ENCODE data around the gene SLC7A8.

SLC7A8 gene

DNA sequence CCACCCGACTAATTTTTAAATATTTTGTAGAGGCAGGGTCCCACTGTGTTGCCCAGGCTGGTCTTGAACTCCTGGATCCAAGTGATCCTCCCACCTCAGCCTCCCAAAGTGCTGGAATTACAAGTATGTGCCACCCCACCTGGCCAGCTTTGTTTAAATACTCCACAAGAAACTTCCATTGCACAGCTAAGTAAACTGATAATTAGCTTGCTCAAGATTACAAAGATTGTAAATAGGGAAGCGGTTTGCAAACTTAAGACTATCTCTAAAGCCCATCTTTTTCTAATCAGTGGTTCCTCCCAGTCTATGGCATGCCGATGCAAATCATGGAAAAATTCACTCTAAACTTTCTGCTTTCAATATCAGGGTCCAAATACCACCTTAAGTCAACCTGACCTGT is 9.7 kb downstream of the SLC7A8 start:
- TF ChIP-seq, protein P1, sequence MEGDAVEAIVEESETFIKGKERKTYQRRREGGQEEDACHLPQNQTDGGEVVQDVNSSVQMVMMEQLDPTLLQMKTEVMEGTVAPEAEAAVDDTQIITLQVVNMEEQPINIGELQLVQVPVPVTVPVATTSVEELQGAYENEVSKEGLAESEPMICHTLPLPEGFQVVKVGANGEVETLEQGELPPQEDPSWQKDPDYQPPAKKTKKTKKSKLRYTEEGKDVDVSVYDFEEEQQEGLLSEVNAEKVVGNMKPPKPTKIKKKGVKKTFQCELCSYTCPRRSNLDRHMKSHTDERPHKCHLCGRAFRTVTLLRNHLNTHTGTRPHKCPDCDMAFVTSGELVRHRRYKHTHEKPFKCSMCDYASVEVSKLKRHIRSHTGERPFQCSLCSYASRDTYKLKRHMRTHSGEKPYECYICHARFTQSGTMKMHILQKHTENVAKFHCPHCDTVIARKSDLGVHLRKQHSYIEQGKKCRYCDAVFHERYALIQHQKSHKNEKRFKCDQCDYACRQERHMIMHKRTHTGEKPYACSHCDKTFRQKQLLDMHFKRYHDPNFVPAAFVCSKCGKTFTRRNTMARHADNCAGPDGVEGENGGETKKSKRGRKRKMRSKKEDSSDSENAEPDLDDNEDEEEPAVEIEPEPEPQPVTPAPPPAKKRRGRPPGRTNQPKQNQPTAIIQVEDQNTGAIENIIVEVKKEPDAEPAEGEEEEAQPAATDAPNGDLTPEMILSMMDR (IDR thresholded peaks at IDR 0.05; ENCODE audit: low read length, missing control alignments): no peak
- H3K4me3 ChIP-seq (replicated peaks; ENCODE audit: low read depth, low read length): no peak overlapping the region
- no peak for DNase-seq (ENCODE audit: low read depth)

DNA sequence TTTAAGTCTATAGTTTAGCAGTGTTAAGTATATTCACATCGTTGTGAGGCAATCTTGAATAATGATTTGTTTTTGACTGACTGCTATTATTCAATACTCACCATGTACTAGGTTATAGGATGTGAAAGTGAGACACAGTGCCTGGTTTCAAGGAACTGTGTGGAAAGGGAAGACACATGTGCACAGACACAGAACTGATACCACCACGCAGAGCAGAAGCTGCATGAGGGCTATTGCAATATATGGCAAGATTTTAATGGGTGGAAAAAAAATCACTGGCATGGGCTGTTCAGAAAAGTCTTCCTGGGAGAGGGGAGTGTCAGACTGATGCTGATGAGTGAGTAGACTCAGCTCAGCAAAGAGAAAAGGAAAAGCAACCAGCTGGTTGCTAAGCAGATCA is 10.4 kb downstream of the SLC7A8 start:
- TF ChIP-seq, protein P1 (IDR thresholded peaks at IDR 0.05; ENCODE audit: low read length, missing control alignments): no peak
- no peak overlapping the region for H3K4me3 ChIP-seq (replicated peaks; ENCODE audit: low read depth, low read length)
- no peak for DNase-seq (ENCODE audit: low read depth)

DNA sequence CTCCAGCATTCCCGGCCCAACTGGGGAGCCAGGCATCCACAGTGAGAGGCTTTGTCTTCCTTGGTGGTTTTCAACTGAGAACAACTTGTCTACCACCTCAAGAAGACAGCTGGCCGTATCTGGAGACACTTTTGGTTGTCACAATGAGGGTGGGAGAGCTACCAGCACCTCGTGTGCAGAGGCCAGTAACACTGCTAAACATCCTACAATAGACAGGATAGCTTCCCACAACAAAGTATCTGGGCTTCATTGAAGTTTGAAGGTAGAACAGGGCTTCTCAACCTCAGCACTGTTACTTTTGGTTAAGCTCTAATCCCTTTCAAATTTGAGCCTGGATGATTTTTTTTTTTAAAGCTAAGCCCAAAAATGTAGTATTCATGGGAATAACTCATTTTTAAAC is 10.9 kb downstream of the SLC7A8 start:
- TF ChIP-seq, protein P1 (IDR thresholded peaks at IDR 0.05; ENCODE audit: low read length, missing control alignments): no peak
- H3K4me3 ChIP-seq (replicated peaks; ENCODE audit: low read depth, low read length): no peak overlapping the region
- no peak for DNase-seq (ENCODE audit: low read depth)

DNA sequence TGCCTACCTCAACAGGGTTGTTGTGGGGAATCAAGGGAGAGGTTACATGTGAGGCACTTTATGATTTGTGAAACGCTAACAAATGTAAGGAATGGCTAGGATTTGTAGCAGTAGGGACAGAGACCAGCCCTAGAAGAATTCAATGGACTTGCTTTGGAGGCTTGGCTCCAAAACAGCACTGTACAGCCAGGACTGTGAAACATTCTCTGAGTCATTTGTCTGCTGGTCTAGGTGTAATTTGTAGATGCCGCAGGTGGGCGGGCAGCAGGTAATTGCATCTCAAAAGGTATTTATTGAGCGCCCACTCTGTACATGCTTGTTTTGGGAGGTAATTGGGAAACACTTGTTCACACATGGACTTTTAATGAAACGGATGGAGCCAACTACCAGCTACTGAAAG is 11.4 kb downstream of the SLC7A8 start:
- no peak for DNase-seq (ENCODE audit: low read depth)
- TF ChIP-seq, protein P1 (IDR thresholded peaks at IDR 0.05; ENCODE audit: low read length, missing control alignments): no peak
- no peak overlapping the region for H3K4me3 ChIP-seq (replicated peaks; ENCODE audit: low read depth, low read length)

DNA sequence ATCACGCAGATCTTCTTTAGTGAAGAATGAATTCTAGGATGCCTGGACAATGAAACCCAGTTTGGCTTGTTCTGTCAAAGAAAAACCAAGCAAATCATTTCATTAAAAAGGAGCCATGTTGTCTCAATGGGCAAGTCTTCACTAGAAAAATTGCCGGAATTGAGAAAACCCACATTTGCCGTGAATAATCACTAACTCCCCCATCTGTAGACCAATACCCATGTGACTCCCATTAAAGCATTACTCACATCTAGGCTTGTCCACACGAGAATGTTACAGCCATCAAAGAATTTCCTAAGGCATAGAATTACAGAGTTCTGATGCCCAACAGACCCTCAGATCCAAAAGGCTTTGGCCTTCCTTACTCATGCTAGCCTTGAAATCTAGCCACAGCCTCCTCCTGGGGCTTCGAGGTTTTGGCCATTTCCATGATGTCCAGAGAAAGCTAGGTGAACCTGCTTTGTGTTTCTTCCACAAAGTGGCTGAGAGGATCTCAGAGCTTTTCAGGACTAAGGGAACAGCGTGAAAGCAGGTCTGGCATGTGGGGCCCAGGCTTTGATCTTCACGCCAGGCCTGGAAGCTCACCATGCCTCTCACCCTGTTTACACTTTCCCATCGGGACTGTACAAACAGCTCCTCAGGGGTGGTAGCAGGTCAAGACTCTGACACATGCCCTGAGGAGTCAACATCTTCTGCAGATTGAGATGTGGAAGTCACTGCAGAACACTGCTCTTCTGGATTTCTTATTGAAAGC is 12.1 kb downstream of the SLC7A8 start:
- no peak for DNase-seq (ENCODE audit: low read depth)
- TF ChIP-seq, protein P1 (IDR thresholded peaks at IDR 0.05; ENCODE audit: low read length, missing control alignments): no peak
- no peak overlapping the region for H3K4me3 ChIP-seq (replicated peaks; ENCODE audit: low read depth, low read length)

DNA sequence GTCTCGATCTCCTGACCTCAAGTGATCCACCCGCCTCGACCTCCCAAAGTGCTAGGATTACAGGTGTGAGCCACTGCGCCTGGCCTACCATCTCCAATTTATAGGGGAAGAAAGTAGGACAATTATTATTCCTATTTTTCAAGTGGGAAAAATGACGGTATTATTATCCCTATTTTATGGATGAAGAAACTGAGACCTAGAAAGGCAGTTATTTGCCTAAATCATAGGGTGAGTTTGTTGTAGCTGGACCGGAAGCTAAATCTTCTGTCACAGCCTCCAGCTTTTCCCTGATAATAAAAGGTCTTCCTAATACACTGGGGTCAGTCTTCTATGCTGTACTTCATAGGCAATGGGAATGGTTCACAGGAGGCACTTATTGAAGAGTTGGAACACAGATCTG is 13.8 kb downstream of the SLC7A8 start:
- TF ChIP-seq, protein P1 (IDR thresholded peaks at IDR 0.05; ENCODE audit: low read length, missing control alignments): no peak
- DNase-seq (ENCODE audit: low read depth): no peak
- H3K4me3 ChIP-seq (replicated peaks; ENCODE audit: low read depth, low read length): no peak overlapping the region

DNA sequence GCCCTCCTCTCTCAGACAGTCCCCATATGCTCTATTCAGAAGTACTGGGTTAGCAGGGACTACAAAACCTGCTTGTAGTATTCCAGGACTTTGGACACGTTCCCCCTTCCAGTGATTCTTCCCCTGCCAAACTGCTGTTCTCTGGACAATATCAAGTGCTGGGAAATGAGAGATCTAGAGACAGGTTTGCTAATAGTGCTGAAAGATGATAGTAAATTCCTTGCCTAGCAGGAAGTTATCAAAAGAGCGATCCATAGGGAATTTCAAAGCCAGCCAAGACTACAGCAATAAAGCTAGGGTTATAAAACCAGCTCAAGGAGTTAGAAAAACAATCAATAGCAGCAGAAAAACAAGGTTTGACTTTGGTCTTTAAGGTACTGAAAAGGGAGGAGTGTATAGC is 15.2 kb downstream of the SLC7A8 start:
- TF ChIP-seq, protein P1 (IDR thresholded peaks at IDR 0.05; ENCODE audit: low read length, missing control alignments): no peak
- no peak overlapping the region for H3K4me3 ChIP-seq (replicated peaks; ENCODE audit: low read depth, low read length)
- no peak for DNase-seq (ENCODE audit: low read depth)
